ENCODE data around the gene PCBP4. TPM values are rescaled to one million over a fixed set of nuclear protein-coding genes. Genes with fewer than 3 reads are reported as not detected.

The PCBP4 gene
- total RNA-seq, 4 donors from 2014 or later = 31.3 to 44.7 (median 37.7) TPM

- Histone ChIP-seq H3K36me3 (peaks cover 0 to 18% (median 0%) of the 10 kb centered on the region in 3 donors), H3K4me3 (peak overlapping the region in 2 of 4 donors; percentile 32 to 65), H3K4me1 (peaks cover 0 to 45% (median 12%) of the 10 kb centered on the region in 4 donors), H3K27me3 (no peaks in the 10 kb centered on the region), H3K9me3 (no peaks in the 10 kb centered on the region), H3K27ac (peak overlapping the region in 3 of 4 donors; percentile 88 to 98 (median 91))
- TF ChIP-seq POLR2A (IDR thresholded peaks at IDR 0.05) = no peak
- no peak for TF ChIP-seq CTCF (IDR thresholded peaks at IDR 0.05)
- no peak for DNase-seq
Observed at GRCh38 chr3:51985063-51985462, 17.8 kb upstream of the PCBP4 start.

DNA sequence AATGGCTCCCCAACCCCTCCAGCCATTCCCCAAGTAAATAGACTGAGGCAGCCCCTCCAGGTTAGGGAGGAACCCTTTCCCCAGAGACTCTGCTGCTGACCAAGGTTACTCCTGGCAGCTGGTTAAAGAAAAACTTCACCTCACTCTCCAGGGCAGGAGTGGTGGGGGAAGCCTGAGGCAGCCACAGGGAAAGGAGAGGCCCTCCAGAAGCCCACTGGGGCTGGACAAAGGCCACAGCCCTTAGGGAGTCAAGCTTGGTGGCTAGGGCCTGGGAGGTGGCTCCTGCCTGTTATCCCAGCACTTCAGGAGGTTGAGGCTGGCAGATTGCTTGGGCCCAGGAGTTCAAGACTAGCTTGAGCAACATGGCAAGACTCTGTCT, 17.0 kb upstream of the PCBP4 start:
- H3K4me1 ChIP-seq = peaks cover 0 to 45% (median 12%) of the 10 kb centered on the region in 4 donors
- H3K9me3 ChIP-seq = no peaks in the 10 kb centered on the region
- H3K27me3 ChIP-seq = no peaks in the 10 kb centered on the region
- H3K4me3 ChIP-seq = peak overlapping the region in 3 of 4 donors; percentile 60 to 67 (median 65)
- DNase-seq = no peak
- H3K27ac ChIP-seq = peak overlapping the region; percentile 91 to 98 (median 94)
- TF ChIP-seq CTCF (IDR thresholded peaks at IDR 0.05) (no peak), POLR2A (IDR thresholded peaks at IDR 0.05) (no peak)
- peaks cover 0 to 18% (median 0%) of the 10 kb centered on the region in 3 donors for H3K36me3 ChIP-seq

GRCh38 chr3:51983578-51984268, 16.5 kb upstream of the PCBP4 start:
- H3K4me1 ChIP-seq = peaks cover 0 to 45% (median 12%) of the 10 kb centered on the region in 4 donors
- H3K9me3 ChIP-seq = no peaks in the 10 kb centered on the region
- peak overlapping the region; percentile 91 to 98 (median 94) for H3K27ac ChIP-seq
- no peaks in the 10 kb centered on the region for H3K27me3 ChIP-seq
- H3K36me3 ChIP-seq = peaks cover 0 to 13% (median 0%) of the 10 kb centered on the region in 3 donors
- peak overlapping the region; percentile 60 to 68 (median 66) for H3K4me3 ChIP-seq
- TF ChIP-seq POLR2A (IDR thresholded peaks at IDR 0.05) (peak in 1 of 2 donors; percentile 50), CTCF (IDR thresholded peaks at IDR 0.05) (no peak)
- DNase-seq = no peak

- peaks cover 0 to 6% (median 0%) of the 10 kb centered on the region in 3 donors for H3K36me3 ChIP-seq
- peak within 1 kb of the TSS; percentile 60 to 68 (median 66) for H3K4me3 ChIP-seq
- no peaks in the 10 kb centered on the region for H3K9me3 ChIP-seq
- H3K4me1 ChIP-seq = peaks cover 0 to 45% (median 12%) of the 10 kb centered on the region in 4 donors
- H3K27me3 ChIP-seq = no peaks in the 10 kb centered on the region
- TF ChIP-seq CTCF (IDR thresholded peaks at IDR 0.05) (no peak), POLR2A (IDR thresholded peaks at IDR 0.05) (peak; percentile 80 to 92)
- peak; percentile 75 to 96 (median 94) for DNase-seq
- H3K27ac ChIP-seq = peak within 1 kb of the TSS; percentile 91 to 98 (median 94)
Observed at GRCh38 chr3:51982838-51983577, 15.8 kb upstream of the PCBP4 start, which contains the start of gene ACY1. Gene ACY1, plus strand, starts transcription at chr3:51983535. Its CDS starts 530 bp downstream, at chr3:51984065.

GRCh38 chr3:51982352-51982837, 15.1 kb upstream of the PCBP4 start:
- H3K4me1 ChIP-seq = peaks cover 0 to 45% (median 12%) of the 10 kb centered on the region in 4 donors
- H3K9me3 ChIP-seq = no peaks in the 10 kb centered on the region
- peak overlapping the region; percentile 91 to 98 (median 94) for H3K27ac ChIP-seq
- peak; percentile 51 to 90 (median 89) for DNase-seq
- H3K36me3 ChIP-seq = peaks cover 0 to under 1% (median 0%) of the 10 kb centered on the region in 3 donors
- H3K4me3 ChIP-seq = peak overlapping the region; percentile 60 to 68 (median 66)
- TF ChIP-seq POLR2A (IDR thresholded peaks at IDR 0.05) (peak; percentile 41 to 53), CTCF (IDR thresholded peaks at IDR 0.05) (peak; percentile 41 to 96 (median 76))
- H3K27me3 ChIP-seq = no peaks in the 10 kb centered on the region
